Measurements from ENCODE around the gene TCF21.

Gene TCF21

DNA sequence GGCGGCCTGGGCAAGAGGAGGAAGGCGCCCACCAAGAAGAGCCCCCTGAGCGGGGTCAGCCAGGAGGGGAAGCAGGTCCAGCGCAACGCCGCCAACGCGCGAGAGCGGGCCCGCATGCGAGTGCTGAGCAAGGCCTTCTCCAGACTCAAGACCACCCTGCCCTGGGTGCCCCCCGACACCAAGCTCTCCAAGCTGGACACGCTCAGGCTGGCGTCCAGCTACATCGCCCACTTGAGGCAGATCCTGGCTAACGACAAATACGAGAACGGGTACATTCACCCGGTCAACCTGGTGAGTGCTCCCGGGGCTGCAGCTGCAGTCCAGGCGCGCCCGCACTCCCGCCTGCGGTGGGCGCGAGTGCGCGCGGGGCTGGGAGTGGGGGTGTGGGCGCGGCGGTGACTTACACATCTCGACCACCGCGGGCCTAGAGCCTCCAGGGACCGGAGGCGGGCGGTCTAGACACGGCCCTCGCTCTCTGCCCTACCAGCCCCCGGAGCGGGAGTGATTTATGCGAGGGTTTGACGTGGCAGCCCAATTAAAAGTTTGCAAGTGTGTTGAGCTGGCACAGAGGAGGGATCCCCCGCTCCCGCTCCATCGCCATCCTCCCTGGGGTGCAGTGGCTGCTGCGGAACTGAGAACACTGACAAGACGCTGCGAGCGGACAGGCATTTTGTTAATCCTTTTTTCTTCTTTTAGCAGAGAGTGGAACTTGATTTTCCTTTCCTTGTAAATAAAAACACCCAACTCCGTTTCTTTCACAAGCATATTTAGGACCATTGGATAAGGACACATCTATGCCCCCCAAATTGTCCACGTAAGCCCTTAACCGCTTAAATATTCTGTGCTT lies 867 bp downstream of the TCF21 start:
- DNase-seq (ENCODE audit: low read depth), result no peak

- DNase-seq (ENCODE audit: low read depth), result no peak
Observed at GRCh38 chr6:133890711-133891148, 1.8 kb downstream of the TCF21 start.

- no peak for DNase-seq (ENCODE audit: low read depth)
Observed at GRCh38 chr6:133891149-133891926, 2.4 kb downstream of the TCF21 start.

- DNase-seq (ENCODE audit: low read depth), result no peak
Observed at GRCh38 chr6:133891927-133892812, 3.3 kb downstream of the TCF21 start.

- no peak for DNase-seq (ENCODE audit: low read depth)
Observed at GRCh38 chr6:133892813-133893691, 4.1 kb downstream of the TCF21 start.

DNA sequence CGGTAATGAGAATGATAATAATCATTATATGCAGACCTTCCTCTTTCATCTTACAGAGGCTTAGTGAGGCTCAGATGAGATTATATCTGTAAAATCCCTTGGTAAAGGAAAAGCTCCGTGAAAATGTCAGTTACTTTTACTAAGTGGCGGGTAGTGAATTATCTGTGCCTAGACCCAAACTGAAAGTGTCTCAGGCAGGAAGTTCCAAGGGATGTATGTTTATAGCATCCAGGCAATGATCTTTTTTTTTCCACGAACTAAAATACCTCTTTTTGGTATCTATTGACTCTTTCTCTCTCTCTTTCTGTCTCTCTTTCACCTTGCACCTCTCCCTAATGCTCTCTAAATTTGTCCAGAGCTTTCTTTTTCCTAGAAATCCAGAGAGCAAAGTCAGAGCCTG lies 5.0 kb downstream of the TCF21 start:
- no peak for DNase-seq (ENCODE audit: low read depth)

DNA sequence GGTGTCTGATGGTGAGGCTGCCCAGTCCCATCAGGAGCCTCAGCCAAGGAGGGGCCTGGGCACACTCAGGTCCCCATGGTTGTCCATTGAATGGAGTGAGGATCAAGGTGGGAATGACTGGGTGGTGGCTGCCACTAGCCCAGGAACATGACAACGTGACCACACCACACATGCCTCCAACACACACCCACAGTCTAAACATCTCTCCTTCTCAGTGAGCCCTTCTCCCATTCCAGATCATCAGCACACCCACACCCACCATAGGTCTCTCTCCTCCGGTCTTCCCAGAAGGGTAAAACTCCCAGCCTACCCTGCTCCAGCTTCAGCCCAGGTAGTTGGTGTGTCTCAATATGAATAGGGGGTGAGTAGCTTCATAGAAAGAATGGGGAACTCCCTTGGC lies 5.5 kb downstream of the TCF21 start:
- DNase-seq (ENCODE audit: low read depth), result no peak

- no peak for DNase-seq (ENCODE audit: low read depth)
Observed at GRCh38 chr6:133894795-133895358, 6.0 kb downstream of the TCF21 start.

GRCh38 chr6:133895573-133896343 lies 6.8 kb downstream of the TCF21 start:
- no peak for DNase-seq (ENCODE audit: low read depth)

DNA sequence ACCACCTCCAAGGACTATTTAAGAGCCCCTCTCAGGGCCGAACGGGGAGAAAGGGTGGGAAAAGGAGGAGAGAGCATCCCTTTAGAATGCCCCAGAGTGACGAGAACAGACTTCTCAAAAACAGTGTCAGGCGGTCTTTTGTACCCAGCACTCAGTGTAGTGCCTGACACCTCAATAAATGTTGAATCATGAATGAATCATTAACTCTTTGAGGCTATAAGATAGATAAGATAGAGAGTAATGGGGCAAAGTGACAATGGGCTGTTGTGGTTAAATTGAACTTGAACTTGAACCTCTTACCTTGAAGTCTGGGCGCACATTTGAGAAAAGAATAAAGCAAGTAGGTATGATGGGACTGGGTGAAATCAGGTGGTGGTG lies 7.4 kb downstream of the TCF21 start:
- DNase-seq (ENCODE audit: low read depth), result no peak

GRCh38 chr6:133898263-133898662 lies 9.3 kb downstream of the TCF21 start:
- DNase-seq (ENCODE audit: low read depth), result no peak

GRCh38 chr6:133899556-133899955 lies 10.6 kb downstream of the TCF21 start:
- no peak for DNase-seq (ENCODE audit: low read depth)

- DNase-seq (ENCODE audit: low read depth), result no peak
Observed at GRCh38 chr6:133903855-133904254, 14.9 kb downstream of the TCF21 start.

GRCh38 chr6:133906050-133906449 lies 17.1 kb downstream of the TCF21 start:
- DNase-seq (ENCODE audit: low read depth), result no peak

DNA sequence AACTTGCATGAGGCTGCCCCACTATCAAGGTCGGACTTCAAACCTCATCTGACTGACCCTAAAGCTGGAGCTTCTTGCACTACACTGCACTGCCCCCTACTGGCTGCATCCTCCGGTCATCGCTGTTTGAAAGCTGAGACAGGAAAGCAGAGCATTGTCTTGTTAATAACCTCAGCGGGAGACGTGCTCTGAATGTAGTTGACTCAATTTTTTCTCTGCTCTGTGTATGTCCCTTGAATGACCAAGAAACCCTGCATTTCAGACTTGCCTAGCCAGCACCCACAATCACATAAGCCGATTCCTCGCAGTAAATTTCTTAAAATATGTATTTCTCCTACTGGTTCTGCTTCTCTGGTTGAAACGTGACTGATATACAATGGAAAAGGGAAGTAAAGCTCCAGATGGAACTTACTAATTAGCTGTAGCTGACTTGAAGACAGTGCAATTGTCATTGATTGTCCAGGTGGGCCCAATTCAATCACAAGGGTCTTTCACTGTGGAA lies 27.8 kb downstream of the TCF21 start:
- peak; percentile 72 for DNase-seq (ENCODE audit: low read depth)

GRCh38 chr6:133917781-133918180 lies 28.9 kb downstream of the TCF21 start:
- DNase-seq (ENCODE audit: low read depth), result no peak

DNA sequence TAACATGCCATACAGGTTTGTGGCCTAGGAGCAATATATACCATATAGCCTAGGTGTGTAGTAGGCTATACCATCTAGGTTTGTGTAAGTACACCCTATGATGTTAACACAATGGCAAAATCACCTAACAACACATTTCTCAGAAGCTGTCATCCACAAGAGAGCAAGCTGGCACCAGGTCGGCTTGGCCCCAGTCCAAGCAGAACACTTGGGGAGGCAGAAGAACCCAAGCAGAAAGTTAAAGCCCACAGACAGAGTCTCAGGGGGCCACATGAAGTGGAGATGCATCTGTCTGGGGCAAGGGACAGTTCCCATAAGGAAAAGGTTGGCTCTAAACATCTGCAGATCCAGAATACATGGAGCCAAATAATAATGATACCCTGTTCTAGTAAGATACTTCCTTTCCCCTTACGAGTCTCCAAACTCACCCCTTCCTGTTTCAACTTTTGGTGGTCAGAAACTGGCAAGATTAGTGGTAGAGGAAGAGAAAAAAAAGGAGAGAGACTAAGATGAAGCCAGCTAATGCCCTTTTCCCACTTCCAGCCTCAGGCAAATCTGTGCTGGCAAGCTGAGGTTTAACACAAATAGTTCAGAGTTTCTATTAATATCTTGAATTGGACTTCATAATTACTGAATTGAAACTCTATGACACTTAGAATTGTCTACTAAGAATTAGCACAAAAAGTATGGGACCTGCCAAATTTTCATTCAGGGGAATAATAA lies 29.5 kb downstream of the TCF21 start:
- no peak for DNase-seq (ENCODE audit: low read depth)

GRCh38 chr6:133919362-133919761 lies 30.4 kb downstream of the TCF21 start:
- DNase-seq (ENCODE audit: low read depth), result no peak

- DNase-seq (ENCODE audit: low read depth), result peak; percentile 47
Observed at GRCh38 chr6:133921249-133921859, 32.4 kb downstream of the TCF21 start.

Measured in HS-5 (cell line).